ENCODE data around the gene PHF2. TPM values are rescaled to one million over a fixed set of nuclear protein-coding genes. Genes with fewer than 3 reads are reported as not detected.

The PHF2 gene
- total RNA-seq, 1 experiment from 2014 or later: 11.6 TPM

- TF ChIP-seq AR (CRISPR knock-in tag; IDR thresholded peaks at IDR 0.05): no peak
- no peak for TF ChIP-seq KAT7 (CRISPR knock-in tag; IDR thresholded peaks at IDR 0.05; ENCODE audit: borderline replicate concordance)
- TF ChIP-seq OVOL2 (CRISPR knock-in tag; IDR thresholded peaks at IDR 0.05; ENCODE audit: borderline replicate concordance): no peak
- TF ChIP-seq FOXP4 (CRISPR knock-in tag; IDR thresholded peaks at IDR 0.05): no peak
- ATAC-seq: no peak
- H3K36me3 Mint-ChIP-seq: peaks cover 5% of the 10 kb centered on the region
- no peak overlapping the region for H3K27ac Mint-ChIP-seq
- no peak overlapping the region for H3K4me3 Mint-ChIP-seq
- no peaks in the 10 kb centered on the region; the same call in 1 of the 2 replicates for H3K27me3 Mint-ChIP-seq (ENCODE audit: low read depth)
- H3K9me3 Mint-ChIP-seq: peaks cover 21% of the 10 kb centered on the region
- H3K4me1 Mint-ChIP-seq: peaks cover 53% of the 10 kb centered on the region
- no peak for DNase-seq (ENCODE audit: low spot score)
- ChIA-PET POLR2A (no interaction called here), CTCF (no interaction called here)
Measured at GRCh38 chr9:93603011-93603410, 26.6 kb downstream of the PHF2 start.

GRCh38 chr9:93603906-93604326 lies 27.5 kb downstream of the PHF2 start:
- no peak for DNase-seq (ENCODE audit: low spot score)
- no peak for ATAC-seq
- Mint-ChIP-seq H3K4me3 (no peak overlapping the region), H3K36me3 (peaks cover 5% of the 10 kb centered on the region), H3K27ac (no peak overlapping the region), H3K9me3 (peaks cover 21% of the 10 kb centered on the region), H3K27me3 (ENCODE audit: low read depth) (no peaks in the 10 kb centered on the region; the same call in 1 of the 2 replicates), H3K4me1 (peaks cover 44% of the 10 kb centered on the region)
- CTCF ChIA-PET: no interaction called here
- POLR2A ChIA-PET: no interaction called here
- no peak for TF ChIP-seq USF1 (CRISPR knock-in tag; IDR thresholded peaks at IDR 0.05)
- TF ChIP-seq GRHL2 (CRISPR knock-in tag; IDR thresholded peaks at IDR 0.05; ENCODE audit: insufficient replicate concordance, severe bottlenecking): no peak
- TF ChIP-seq AR (CRISPR knock-in tag; IDR thresholded peaks at IDR 0.05): no peak
- no peak for TF ChIP-seq FOXK1 (CRISPR knock-in tag; IDR thresholded peaks at IDR 0.05)
- TF ChIP-seq ATF1 (CRISPR knock-in tag; IDR thresholded peaks at IDR 0.05): no peak
- no peak for TF ChIP-seq ZNF317 (CRISPR knock-in tag; IDR thresholded peaks at IDR 0.05; ENCODE audit: borderline replicate concordance, low read depth)
- no peak for TF ChIP-seq ESRRA (CRISPR knock-in tag; IDR thresholded peaks at IDR 0.05; ENCODE audit: borderline replicate concordance)
- TF ChIP-seq STAT6 (CRISPR knock-in tag; conservative IDR thresholded peaks at IDR 0.05; ENCODE audit: low read depth): no peak
- TF ChIP-seq CREM (CRISPR knock-in tag; IDR thresholded peaks at IDR 0.05): no peak
- TF ChIP-seq ZNF263 (CRISPR knock-in tag; IDR thresholded peaks at IDR 0.05; ENCODE audit: low read depth): no peak
- no peak for TF ChIP-seq E2F4 (CRISPR knock-in tag; IDR thresholded peaks at IDR 0.05; ENCODE audit: borderline replicate concordance, low read depth)
- TF ChIP-seq ATF3 (CRISPR knock-in tag; conservative IDR thresholded peaks at IDR 0.05): no peak
- TF ChIP-seq ZNF232 (CRISPR knock-in tag; IDR thresholded peaks at IDR 0.05): no peak
- TF ChIP-seq PRDM15 (CRISPR knock-in tag; IDR thresholded peaks at IDR 0.05): no peak
- no peak for TF ChIP-seq TEAD1 (CRISPR knock-in tag; IDR thresholded peaks at IDR 0.05)
